ENCODE data around the gene TPGS2.
A peak's percentile ranks its signal among the peaks of the same experiment; 100 is the strongest.
"Not testable (repeated sequence)": the region's sequence is repeated elsewhere in the genome, so short reads cannot be mapped to it uniquely, and the experiment has no call there.

The TPGS2 gene, protein sequence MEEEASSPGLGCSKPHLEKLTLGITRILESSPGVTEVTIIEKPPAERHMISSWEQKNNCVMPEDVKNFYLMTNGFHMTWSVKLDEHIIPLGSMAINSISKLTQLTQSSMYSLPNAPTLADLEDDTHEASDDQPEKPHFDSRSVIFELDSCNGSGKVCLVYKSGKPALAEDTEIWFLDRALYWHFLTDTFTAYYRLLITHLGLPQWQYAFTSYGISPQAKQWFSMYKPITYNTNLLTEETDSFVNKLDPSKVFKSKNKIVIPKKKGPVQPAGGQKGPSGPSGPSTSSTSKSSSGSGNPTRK

DNA sequence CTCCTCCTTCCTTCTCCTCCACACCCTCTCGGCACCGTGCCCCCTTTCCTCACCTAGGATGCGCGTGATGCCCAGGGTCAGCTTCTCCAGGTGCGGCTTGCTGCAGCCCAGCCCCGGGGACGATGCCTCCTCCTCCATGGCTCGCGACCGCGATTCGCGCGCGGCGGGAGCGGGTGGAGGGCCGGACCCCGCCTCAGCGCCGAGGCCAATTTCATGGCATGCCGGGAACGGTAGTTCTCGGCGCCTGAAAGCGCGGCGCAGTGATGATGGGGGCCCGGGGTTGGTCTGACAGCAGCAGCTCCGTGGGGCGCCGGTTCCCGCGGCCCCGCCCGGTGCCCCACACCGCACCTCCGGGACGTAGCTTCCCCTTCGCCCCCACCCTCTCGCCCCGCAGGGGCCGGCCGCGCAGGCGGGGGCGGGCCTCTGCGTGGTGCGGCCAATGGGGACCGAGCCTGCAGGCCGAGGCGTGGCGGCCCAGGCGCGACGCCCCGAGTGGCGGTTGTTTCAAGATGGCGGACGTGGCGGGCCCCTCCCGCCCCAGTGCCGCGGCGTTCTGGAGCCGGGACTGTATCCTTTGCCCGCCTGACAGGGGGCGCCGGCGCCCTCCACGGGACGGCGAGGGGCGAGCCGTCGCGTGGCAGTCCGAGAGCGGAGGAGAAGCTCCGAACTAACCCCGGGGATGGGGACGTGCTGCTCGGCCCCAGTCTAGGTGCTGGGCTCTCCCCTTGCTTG is at the start of gene TPGS2, which contains the start of gene KIAA1328:
Gene TPGS2 (minus strand): TSS at position 373 of the 732 bp plus-strand sequence. CDS start 235 bp downstream, at position 138.
Gene KIAA1328 (plus strand): TSS at position 498 of the 732 bp plus-strand sequence. CDS start 12 bp downstream, at position 510.
- TF ChIP-seq CTCF (IDR thresholded peaks at IDR 0.05; ENCODE audit: insufficient read depth, low read length, poor library complexity, severe bottlenecking), result peak; percentile 65
- peak; percentile 96 for DNase-seq (ENCODE audit: extremely low read depth, insufficient read length)
- peak within 1 kb of the TSS; percentile 86 for H3K4me3 ChIP-seq (replicated peaks; ENCODE audit: low read depth, low read length)
- H3K36me3 ChIP-seq (ENCODE audit: control insufficient read depth, insufficient read depth, low read length), result no peaks in the 10 kb centered on the region
- no peaks in the 10 kb centered on the region for H3K27me3 ChIP-seq (replicated peaks; ENCODE audit: control insufficient read depth, insufficient read depth, low read length)

DNA sequence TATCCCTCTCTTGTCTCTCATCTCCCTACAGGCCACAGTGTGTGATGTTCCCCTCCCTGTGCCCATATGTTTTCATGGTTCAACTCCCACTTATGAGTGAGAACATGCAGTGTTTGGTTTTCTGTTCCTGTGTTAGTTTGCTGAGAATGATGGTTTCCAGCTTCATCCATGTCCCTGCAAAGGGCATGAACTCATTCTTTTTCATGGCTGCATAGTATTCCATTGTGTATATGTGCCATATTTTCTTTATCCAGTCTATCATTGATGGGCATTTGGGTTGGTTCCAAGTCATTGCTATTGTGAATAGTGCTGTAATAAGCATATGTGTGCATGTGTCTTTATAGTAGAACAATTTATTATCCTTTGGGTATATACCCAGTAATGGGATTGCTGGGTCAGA is 45.0 kb upstream of the TPGS2 start:
- not testable (repeated sequence) for H3K36me3 ChIP-seq (ENCODE audit: control insufficient read depth, insufficient read depth, low read length); DNase-seq (ENCODE audit: extremely low read depth, insufficient read length); H3K27me3 ChIP-seq (replicated peaks; ENCODE audit: control insufficient read depth, insufficient read depth, low read length); H3K4me3 ChIP-seq (replicated peaks; ENCODE audit: low read depth, low read length)

GRCh38 chr18:36872329-36872728 is 43.5 kb upstream of the TPGS2 start:
- no peaks in the 10 kb centered on the region for H3K27me3 ChIP-seq (replicated peaks; ENCODE audit: control insufficient read depth, insufficient read depth, low read length)
- no peak for TF ChIP-seq CTCF (IDR thresholded peaks at IDR 0.05; ENCODE audit: insufficient read depth, low read length, poor library complexity, severe bottlenecking)
- no peak overlapping the region for H3K4me3 ChIP-seq (replicated peaks; ENCODE audit: low read depth, low read length)
- no peak for DNase-seq (ENCODE audit: extremely low read depth, insufficient read length)
- H3K36me3 ChIP-seq (ENCODE audit: control insufficient read depth, insufficient read depth, low read length), result no peaks in the 10 kb centered on the region

- no peak for TF ChIP-seq CTCF (IDR thresholded peaks at IDR 0.05; ENCODE audit: insufficient read depth, low read length, poor library complexity, severe bottlenecking)
- Histone ChIP-seq H3K27me3 (replicated peaks; ENCODE audit: control insufficient read depth, insufficient read depth, low read length) (no peaks in the 10 kb centered on the region), H3K4me3 (replicated peaks; ENCODE audit: low read depth, low read length) (no peak overlapping the region), H3K36me3 (ENCODE audit: control insufficient read depth, insufficient read depth, low read length) (no peaks in the 10 kb centered on the region)
- no peak for DNase-seq (ENCODE audit: extremely low read depth, insufficient read length)
Observed at GRCh38 chr18:36871801-36872200, 43.0 kb upstream of the TPGS2 start.

DNA sequence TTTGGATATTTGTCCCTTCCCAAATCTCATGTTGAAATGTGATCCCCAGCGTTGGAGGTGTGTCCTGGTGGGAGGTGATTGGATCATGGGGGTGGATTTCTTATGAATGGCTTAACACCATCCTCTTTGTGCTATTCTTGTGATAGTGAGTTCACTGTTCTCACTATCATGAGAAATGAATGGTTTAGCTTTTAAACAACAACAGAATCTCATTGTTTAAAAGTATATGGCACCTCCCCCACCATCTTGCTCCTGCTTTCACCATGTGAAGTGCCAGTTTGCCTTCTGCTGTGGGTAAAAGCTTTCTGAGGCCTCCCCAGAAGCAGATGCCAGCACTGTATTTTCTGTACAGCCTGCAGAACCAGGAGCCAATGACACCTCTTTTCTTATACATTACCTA is 38.3 kb upstream of the TPGS2 start:
- Histone ChIP-seq H3K36me3 (ENCODE audit: control insufficient read depth, insufficient read depth, low read length) (no peaks in the 10 kb centered on the region), H3K27me3 (replicated peaks; ENCODE audit: control insufficient read depth, insufficient read depth, low read length) (no peaks in the 10 kb centered on the region), H3K4me3 (replicated peaks; ENCODE audit: low read depth, low read length) (no peak overlapping the region)
- DNase-seq (ENCODE audit: extremely low read depth, insufficient read length), result no peak
- no peak for TF ChIP-seq CTCF (IDR thresholded peaks at IDR 0.05; ENCODE audit: insufficient read depth, low read length, poor library complexity, severe bottlenecking)

GRCh38 chr18:36862182-36862581 is 33.4 kb upstream of the TPGS2 start:
- DNase-seq (ENCODE audit: extremely low read depth, insufficient read length), result peak; percentile 4
- Histone ChIP-seq H3K27me3 (replicated peaks; ENCODE audit: control insufficient read depth, insufficient read depth, low read length) (no peaks in the 10 kb centered on the region), H3K4me3 (replicated peaks; ENCODE audit: low read depth, low read length) (no peak overlapping the region), H3K36me3 (ENCODE audit: control insufficient read depth, insufficient read depth, low read length) (no peaks in the 10 kb centered on the region)
- no peak for TF ChIP-seq CTCF (IDR thresholded peaks at IDR 0.05; ENCODE audit: insufficient read depth, low read length, poor library complexity, severe bottlenecking)
